Progenitor cell of endocrine pancreas (in vitro differentiated cells): ENCODE data around the gene PRDM16. TPM values are rescaled to one million over a fixed set of nuclear protein-coding genes. Genes with fewer than 3 reads are reported as not detected.
A peak's percentile ranks its signal among the peaks of the same experiment; 100 is the strongest.

Experiments
- DNase-seq: peaks from one replicate; pipeline ENCODE4 v3.0.0; 2021; ENCODE audit warnings: low spot score; ENCODE audit not compliant: unreplicated experiment
- H3K27ac Mint-ChIP-seq: 2 replicates; pipeline ENCODE4 v1.8.0; 2021; ENCODE audit warnings: mild to moderate bottlenecking, moderate library complexity, mixed read lengths
- H3K27me3 Mint-ChIP-seq: 2 replicates; pipeline ENCODE4 v1.8.0; 2021; ENCODE audit warnings: mixed read lengths
- H3K36me3 Mint-ChIP-seq: 2 replicates; pipeline ENCODE4 v1.8.0; 2022; ENCODE audit warnings: mixed read lengths; ENCODE audit not compliant: insufficient read depth
- H3K4me1 Mint-ChIP-seq: 2 replicates; pipeline ENCODE4 v1.8.0; 2021; ENCODE audit warnings: low read depth, mixed read lengths
- H3K4me3 Mint-ChIP-seq: 2 replicates; pipeline ENCODE4 v1.8.0; 2021; ENCODE audit warnings: low read depth, mild to moderate bottlenecking, moderate library complexity, mixed read lengths
- H3K9me3 Mint-ChIP-seq: 2 replicates; pipeline ENCODE4 v1.8.0; 2021; ENCODE audit warnings: low read depth, mixed read lengths
- total RNA-seq: library from RNA; stranded (reverse); gene quantifications from 2 replicates; pipeline ENCODE4 v1.2.1, GENCODE V29; 2021
- TF ChIP-seq, protein P1 (sequence below): fragments of 200-600 bp; sonication (generic); IDR thresholded peaks from one replicate; pipeline ENCODE4 v1.5.0; 2021; ENCODE audit warnings: antibody characterized with exemption, mild to moderate bottlenecking; ENCODE audit not compliant: unreplicated experiment

The PRDM16 gene
- total RNA-seq, 1 donor from 2014 or later, result 69.1 TPM

DNA sequence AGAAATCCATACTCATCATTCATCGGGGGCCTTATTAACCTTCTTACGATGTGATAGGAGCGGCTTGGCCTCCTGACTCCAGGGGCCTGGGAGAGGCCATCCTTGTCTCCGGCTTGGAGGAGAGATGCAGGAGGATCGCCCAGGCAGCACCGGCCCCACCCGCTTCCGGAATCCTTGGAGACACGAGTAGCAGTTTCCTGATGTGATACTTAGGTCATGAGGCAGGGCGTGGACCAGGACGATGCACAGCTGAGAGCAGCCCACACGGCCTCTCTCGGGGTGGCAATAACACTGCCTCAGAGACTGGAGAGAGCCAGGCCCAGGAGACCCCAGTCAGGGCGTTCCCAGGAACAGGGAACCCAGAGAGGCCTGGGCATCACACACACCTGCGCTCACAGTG lies 221.9 kb downstream of the PRDM16 start:
- TF ChIP-seq, protein P1, sequence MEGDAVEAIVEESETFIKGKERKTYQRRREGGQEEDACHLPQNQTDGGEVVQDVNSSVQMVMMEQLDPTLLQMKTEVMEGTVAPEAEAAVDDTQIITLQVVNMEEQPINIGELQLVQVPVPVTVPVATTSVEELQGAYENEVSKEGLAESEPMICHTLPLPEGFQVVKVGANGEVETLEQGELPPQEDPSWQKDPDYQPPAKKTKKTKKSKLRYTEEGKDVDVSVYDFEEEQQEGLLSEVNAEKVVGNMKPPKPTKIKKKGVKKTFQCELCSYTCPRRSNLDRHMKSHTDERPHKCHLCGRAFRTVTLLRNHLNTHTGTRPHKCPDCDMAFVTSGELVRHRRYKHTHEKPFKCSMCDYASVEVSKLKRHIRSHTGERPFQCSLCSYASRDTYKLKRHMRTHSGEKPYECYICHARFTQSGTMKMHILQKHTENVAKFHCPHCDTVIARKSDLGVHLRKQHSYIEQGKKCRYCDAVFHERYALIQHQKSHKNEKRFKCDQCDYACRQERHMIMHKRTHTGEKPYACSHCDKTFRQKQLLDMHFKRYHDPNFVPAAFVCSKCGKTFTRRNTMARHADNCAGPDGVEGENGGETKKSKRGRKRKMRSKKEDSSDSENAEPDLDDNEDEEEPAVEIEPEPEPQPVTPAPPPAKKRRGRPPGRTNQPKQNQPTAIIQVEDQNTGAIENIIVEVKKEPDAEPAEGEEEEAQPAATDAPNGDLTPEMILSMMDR, result no peak
- no peaks in the 10 kb centered on the region for H3K9me3 Mint-ChIP-seq
- peak overlapping the region; percentile 59 for H3K27ac Mint-ChIP-seq
- H3K4me1 Mint-ChIP-seq, result peaks cover 7% of the 10 kb centered on the region
- no peaks in the 10 kb centered on the region for H3K27me3 Mint-ChIP-seq
- no peak for DNase-seq
- H3K4me3 Mint-ChIP-seq, result no peak overlapping the region
- peaks cover 4% of the 10 kb centered on the region for H3K36me3 Mint-ChIP-seq

DNA sequence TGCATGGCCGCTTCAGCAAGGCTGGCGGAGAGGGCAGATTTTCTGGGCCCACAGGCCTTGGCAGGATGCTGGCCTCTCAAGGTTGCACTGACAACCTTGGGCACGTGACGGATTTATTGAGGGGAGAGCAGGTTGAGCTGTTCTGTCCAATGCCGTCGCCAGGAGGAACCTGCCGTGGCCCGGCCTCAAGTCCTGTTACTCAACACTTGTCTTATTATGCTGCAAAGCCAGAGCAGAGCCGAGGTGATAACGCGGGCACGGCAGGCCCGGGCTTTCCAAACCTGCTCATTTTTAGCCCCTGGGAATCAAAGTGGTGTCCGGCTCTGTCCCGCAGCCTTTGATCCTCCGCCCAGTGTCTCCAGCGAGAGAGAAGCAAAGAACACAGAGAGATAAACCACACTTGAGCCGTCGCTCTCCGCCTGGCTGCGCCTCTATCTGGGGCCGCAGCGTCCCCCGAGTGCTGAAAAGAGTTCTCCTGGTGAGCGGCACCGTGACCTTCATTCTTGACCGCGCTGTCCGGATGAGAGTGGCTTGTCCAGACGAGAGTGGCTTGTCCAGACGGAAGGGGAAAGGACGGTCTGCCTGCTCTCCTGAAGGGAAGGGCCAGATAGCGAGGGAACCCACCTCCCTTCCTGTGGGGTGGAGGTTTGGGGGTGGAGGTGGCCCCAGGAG lies 223.2 kb downstream of the PRDM16 start:
- TF ChIP-seq, protein P1, result no peak
- H3K36me3 Mint-ChIP-seq, result peaks cover 4% of the 10 kb centered on the region
- no peaks in the 10 kb centered on the region for H3K27me3 Mint-ChIP-seq
- DNase-seq, result no peak
- H3K4me3 Mint-ChIP-seq, result no peak overlapping the region
- H3K4me1 Mint-ChIP-seq, result peaks cover 5% of the 10 kb centered on the region
- peak overlapping the region; percentile 47 for H3K27ac Mint-ChIP-seq
- H3K9me3 Mint-ChIP-seq, result no peaks in the 10 kb centered on the region

DNA sequence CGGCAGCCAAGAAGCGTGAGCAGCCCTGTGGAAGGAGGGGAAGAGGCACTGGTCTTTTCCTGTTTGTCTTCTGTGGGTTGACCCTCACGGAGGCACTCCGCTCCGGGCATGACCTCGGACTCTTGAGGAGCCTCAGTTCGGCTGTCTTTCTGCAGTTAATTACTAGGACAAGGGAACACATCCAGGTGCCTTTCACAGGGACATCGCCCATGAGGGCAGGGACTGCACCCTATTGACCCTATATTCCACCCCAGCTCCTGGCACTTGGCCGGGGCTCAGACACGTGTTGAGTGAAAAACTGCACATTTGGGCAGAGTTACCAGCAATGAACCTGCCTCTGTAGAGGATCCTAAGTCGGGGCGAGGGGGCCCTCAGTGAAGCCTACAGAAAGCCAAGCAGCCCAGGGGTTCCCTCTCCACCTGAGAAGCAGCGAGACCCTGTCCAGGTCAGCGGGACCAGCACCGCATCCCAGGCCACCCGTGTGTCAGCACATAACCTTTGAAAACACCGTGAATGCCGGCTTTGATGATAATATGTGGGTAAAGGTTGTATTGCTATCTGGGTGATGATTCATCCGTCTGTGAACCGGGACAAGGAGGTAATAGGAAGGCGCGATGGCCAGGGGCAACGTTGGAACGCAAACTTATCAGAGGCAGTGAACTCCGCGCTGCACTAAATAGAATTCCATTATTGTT lies 224.0 kb downstream of the PRDM16 start:
- TF ChIP-seq, protein P1, result no peak
- peaks cover 4% of the 10 kb centered on the region for H3K36me3 Mint-ChIP-seq
- DNase-seq, result no peak
- no peaks in the 10 kb centered on the region for H3K27me3 Mint-ChIP-seq
- no peaks in the 10 kb centered on the region for H3K9me3 Mint-ChIP-seq
- H3K4me1 Mint-ChIP-seq, result peaks cover 5% of the 10 kb centered on the region
- H3K4me3 Mint-ChIP-seq, result no peak overlapping the region
- H3K27ac Mint-ChIP-seq, result no peak overlapping the region

DNA sequence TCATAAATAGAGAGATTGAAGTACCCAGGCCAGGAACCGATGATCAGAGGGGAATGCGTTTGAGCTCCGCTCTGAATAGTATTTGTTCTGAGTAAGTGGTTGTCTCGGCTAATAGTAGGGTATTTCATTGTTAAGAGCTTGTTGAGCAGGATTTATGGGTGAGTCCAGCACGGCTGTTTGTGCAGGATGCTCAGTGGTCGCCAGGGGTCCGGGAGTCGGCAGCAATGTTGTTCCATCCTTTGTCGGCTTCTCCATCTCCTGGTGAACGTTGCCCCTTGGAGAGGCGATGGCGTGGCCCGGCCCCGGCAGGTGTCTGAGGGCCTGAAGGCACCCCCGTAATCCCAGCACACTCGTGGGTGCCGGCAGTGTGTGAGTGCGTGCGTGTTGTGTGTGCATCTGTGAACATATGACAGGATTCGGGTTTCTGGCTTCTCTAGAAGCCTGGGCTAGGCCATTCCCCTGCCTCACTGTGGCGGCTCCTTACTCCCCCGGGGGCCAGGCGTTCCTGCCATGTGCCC lies 224.6 kb downstream of the PRDM16 start:
- no peaks in the 10 kb centered on the region for H3K27me3 Mint-ChIP-seq
- no peaks in the 10 kb centered on the region for H3K9me3 Mint-ChIP-seq
- TF ChIP-seq, protein P1, result no peak
- peaks cover 5% of the 10 kb centered on the region for H3K4me1 Mint-ChIP-seq
- no peak overlapping the region for H3K27ac Mint-ChIP-seq
- peaks cover 7% of the 10 kb centered on the region for H3K36me3 Mint-ChIP-seq
- DNase-seq, result no peak
- no peak overlapping the region for H3K4me3 Mint-ChIP-seq

DNA sequence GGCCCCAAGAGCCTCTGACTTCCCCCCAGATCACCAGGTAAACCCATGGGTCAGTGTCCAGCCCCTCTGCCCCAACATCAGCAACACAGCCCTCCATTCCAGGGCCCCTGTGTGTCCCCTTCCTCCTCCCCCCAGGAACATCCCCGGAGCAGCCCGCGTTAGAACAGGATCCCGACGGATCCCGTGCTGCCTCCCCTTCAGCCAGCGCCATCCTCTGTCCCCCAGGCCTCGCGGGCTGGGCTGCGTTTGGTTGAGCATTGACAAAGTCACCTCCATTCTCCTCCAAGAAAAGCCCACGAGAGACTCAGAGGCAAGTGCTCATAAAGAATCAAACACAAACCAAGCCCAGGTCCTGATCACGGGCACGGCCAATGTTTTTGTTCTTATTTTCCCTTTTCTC lies 225.4 kb downstream of the PRDM16 start:
- TF ChIP-seq, protein P1, result no peak
- Mint-ChIP-seq H3K4me1 (peaks cover 5% of the 10 kb centered on the region), H3K9me3 (no peaks in the 10 kb centered on the region), H3K27ac (no peak overlapping the region), H3K4me3 (no peak overlapping the region), H3K36me3 (peaks cover 7% of the 10 kb centered on the region), H3K27me3 (no peaks in the 10 kb centered on the region)
- DNase-seq, result no peak
